Activated CD8-positive, alpha-beta memory T cell treated with anti-CD3 and anti-CD28 coated beads, Interleukin-2, amount 10 ng/mL, durations not matched to agents 7 days and 5 days (primary cell): ENCODE results near the gene GATA6. TPM values are rescaled to one million over a fixed set of nuclear protein-coding genes. Genes with fewer than 3 reads are reported as not detected.
"Not testable (repeated sequence)": the region's sequence is repeated elsewhere in the genome, so short reads cannot be mapped to it uniquely, and the experiment has no call there.

Source experiments
- ATAC-seq: fragments of 150-1000 bp; cut with Tn5 transposase; one replicate; pipeline ENCODE4 v1.10.0; 2021; ENCODE audit warnings: moderate library complexity
- CTCF ChIA-PET: fragments of 350-600 bp; sonication (Branson Sonifier 250); formaldehyde crosslinking; loops from one replicate; lab custom pipeline; 2021; ENCODE audit warnings: antibody characterized with exemption; lab: Charles Lee
- DNase-seq: peaks from one replicate; pipeline ENCODE4 v3.0.0-alpha.2; 2020
- H3K27ac Mint-ChIP-seq: one replicate; pipeline ENCODE4 v1.8.0; 2021; ENCODE audit warnings: mild to moderate bottlenecking, mixed read lengths
- H3K27me3 Mint-ChIP-seq: one replicate; pipeline ENCODE4 v1.8.0; 2021; ENCODE audit warnings: mixed read lengths
- H3K36me3 Mint-ChIP-seq: one replicate; pipeline ENCODE4 v1.8.0; 2021; ENCODE audit warnings: mild to moderate bottlenecking, mixed read lengths
- H3K4me1 Mint-ChIP-seq: one replicate; pipeline ENCODE4 v1.8.0; 2021; ENCODE audit warnings: mixed read lengths
- H3K4me3 Mint-ChIP-seq: one replicate; pipeline ENCODE4 v1.8.0; 2021; ENCODE audit warnings: mild to moderate bottlenecking, moderate library complexity, mixed read lengths
- H3K9me3 Mint-ChIP-seq: one replicate; pipeline ENCODE4 v1.8.0; 2022; ENCODE audit warnings: low read depth, mixed read lengths
- total RNA-seq, 2 experiments: library from RNA; stranded (reverse); gene quantifications; one replicate each; pipeline ENCODE4 v1.2.3, GENCODE V29; 2021

The GATA6 gene
- total RNA-seq, 2 experiments from 2014 or later = not detected

DNA sequence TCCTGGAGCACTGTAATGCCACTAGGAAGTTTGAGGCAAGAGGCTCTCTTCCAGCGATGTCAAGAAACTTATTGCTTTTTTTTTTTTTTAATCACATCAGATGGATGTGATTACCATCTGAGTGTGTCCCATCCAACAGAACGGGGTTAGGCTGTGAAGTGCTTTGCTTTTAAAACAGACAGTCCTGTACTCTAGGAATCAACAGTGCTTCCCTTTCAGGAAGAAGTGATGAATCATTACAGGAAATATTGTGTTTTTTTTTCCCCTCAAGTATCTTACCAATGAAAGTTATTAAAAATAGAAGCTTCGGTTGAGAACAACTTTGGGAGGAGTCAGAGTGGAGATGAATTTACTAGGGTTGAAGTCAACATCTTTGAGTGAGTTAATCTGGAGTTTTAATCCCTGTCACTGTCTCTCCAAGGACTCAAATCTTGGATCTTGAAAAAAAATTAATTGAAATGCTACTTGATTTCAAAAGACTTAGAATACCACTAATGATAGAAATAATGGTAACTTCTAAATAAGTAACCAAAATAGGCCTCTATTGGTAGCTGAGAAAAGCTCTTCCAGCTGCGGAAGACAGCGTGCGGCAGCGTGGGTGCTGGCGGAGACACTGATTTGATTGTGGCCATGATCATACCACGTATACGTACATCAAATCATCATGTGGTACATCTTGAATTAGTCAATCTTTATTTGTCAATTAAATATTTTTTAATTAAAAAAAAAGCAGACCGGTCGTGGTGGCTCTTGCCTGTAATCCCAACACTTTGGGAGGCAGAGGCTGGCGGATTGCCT lies 45.5 kb downstream of the GATA6 start:
- CTCF ChIA-PET = no interaction called here
- H3K27ac Mint-ChIP-seq = no peak overlapping the region
- H3K9me3 Mint-ChIP-seq = no peaks in the 10 kb centered on the region
- H3K4me1 Mint-ChIP-seq = peaks cover 7% of the 10 kb centered on the region
- ATAC-seq (no peak), DNase-seq (no peak)
- no peaks in the 10 kb centered on the region for H3K27me3 Mint-ChIP-seq
- no peak overlapping the region for H3K4me3 Mint-ChIP-seq
- H3K36me3 Mint-ChIP-seq = no peaks in the 10 kb centered on the region

DNA sequence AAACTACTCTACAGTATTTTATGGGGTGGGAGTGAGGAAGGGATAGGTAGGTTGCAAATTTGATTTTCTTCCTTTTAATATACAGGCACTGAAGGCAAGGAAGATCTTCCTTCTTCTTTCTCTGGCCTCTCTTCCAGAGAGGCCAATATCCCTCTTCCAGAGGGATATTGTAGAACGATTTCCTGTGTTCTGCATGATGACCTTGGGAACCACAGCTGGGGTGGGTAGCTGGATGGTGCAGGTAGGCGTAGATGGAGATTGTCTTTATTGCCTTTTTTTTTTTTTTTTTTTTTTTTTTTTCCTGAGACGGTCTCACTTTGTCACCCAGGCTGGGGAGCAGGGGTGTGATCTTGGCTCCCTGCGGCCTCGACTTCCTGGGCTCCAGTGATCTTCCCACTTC lies 49.4 kb downstream of the GATA6 start:
- DNase-seq (no peak), ATAC-seq (no peak)
- Mint-ChIP-seq H3K9me3 (no peaks in the 10 kb centered on the region), H3K27ac (no peak overlapping the region), H3K4me3 (no peak overlapping the region), H3K36me3 (no peaks in the 10 kb centered on the region), H3K4me1 (peaks cover 15% of the 10 kb centered on the region), H3K27me3 (no peaks in the 10 kb centered on the region)
- CTCF ChIA-PET = no interaction called here

DNA sequence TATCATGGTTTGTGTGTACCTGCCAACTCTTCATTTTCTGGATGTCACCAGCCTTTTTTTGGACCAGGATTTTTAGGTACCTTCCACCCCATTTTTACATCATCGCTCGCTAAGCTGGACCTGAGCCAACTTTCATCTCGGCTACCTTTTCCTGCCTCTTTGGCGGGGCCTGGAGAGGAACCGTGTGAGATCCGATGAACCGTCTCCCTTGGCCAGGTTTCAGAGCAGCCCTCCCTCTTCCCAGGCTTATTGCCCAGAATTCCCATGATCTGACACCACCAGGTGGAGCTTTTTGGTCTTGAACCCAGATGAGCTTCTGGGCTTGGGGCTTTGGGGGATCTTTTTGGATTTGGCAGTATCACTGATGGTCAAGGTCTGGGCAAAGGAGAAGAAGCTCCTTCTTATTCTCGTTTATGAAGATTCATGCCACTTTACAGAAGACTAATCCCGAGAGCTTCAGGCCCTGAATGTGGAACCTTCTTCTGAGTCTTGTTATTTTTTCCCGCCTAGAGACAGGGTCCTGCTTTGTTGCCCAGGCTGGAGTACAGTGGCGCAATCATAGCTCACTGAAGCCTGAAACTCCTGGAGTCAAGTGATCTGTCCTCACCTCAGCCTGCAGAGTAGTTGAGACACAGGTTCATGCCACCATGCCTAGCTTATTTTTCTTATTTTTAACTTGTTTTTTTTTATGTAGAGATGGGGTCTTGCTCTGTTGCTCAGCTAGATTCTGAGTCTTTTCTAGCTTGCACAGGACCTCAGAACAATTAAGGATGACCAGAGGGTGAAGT lies 50.4 kb downstream of the GATA6 start:
- no peaks in the 10 kb centered on the region for H3K27me3 Mint-ChIP-seq
- H3K36me3 Mint-ChIP-seq = no peaks in the 10 kb centered on the region
- no peak overlapping the region for H3K27ac Mint-ChIP-seq
- H3K4me1 Mint-ChIP-seq = peaks cover 12% of the 10 kb centered on the region
- H3K4me3 Mint-ChIP-seq = no peak overlapping the region
- DNase-seq = no peak
- H3K9me3 Mint-ChIP-seq = no peaks in the 10 kb centered on the region
- CTCF ChIA-PET = no interaction called here
- ATAC-seq = no peak

DNA sequence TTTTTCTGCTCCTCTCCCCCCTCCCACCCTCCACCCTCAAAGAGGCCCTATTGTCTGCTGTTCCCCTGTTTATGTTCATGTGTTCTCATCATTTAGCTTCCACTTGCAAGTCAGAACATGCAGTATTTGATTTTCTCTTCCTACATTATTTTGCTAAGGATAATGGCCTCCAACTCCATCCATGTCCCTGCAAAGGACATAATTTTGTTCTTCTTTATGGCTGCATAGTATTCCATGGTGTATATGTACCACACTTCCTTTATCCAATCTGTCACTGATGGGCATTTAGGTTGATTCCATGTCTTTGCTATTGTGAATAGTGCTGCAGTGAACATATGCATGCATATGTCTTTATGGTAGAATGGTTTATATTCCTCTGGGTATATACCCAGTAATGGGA lies 51.2 kb downstream of the GATA6 start:
- CTCF ChIA-PET, H3K4me3 Mint-ChIP-seq: not testable (repeated sequence)

GRCh38 chr18:22221350-22221749 lies 52.0 kb downstream of the GATA6 start:
- H3K9me3 Mint-ChIP-seq = no peaks in the 10 kb centered on the region
- peaks cover 8% of the 10 kb centered on the region for H3K4me1 Mint-ChIP-seq
- no peaks in the 10 kb centered on the region for H3K36me3 Mint-ChIP-seq
- H3K27ac Mint-ChIP-seq = no peak overlapping the region
- CTCF ChIA-PET = no interaction called here
- DNase-seq (no peak), ATAC-seq (no peak)
- no peak overlapping the region for H3K4me3 Mint-ChIP-seq
- H3K27me3 Mint-ChIP-seq = no peaks in the 10 kb centered on the region

More for the DNA sequence above, 51.2 kb downstream of the GATA6 start:
- not testable (repeated sequence) for H3K27ac Mint-ChIP-seq, H3K27me3 Mint-ChIP-seq, H3K9me3 Mint-ChIP-seq, H3K4me1 Mint-ChIP-seq, ATAC-seq, DNase-seq, H3K36me3 Mint-ChIP-seq

DNA sequence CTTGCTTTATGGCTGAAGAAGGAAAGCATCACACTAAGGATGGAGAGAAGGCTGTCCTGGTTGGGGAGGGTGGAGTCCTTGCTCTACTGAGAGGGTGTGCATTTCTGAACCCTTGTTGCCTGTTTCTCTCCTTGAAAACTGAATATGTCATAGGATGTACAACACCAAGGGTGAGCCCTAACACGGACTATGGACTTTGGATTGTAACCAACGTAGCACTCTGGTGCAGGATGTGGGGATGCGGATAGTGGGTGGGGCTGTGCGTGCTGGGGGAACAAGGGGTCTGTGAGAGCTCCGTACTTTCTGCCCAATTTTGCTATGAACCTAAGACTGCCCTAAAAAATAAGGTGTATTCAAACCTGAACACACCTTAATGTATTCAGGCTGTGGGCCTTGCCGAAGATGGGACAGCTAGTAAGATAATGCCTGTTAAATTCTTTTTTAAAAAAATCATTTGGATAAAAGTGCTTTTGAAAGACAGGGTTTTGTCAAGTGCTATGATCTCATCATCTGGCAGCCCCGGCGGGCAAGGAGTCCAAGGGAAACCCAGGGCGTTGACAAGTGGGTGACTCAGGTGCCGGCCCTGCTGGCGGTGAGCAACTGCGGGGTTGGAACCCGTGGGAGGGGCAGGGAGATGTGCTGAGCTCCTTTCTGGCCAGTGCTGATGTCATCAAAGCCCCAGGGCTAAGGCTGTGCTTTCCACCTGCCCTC lies 54.0 kb downstream of the GATA6 start:
- Mint-ChIP-seq H3K4me1 (peaks cover 8% of the 10 kb centered on the region), H3K36me3 (no peaks in the 10 kb centered on the region), H3K9me3 (no peaks in the 10 kb centered on the region), H3K27me3 (no peaks in the 10 kb centered on the region), H3K27ac (no peak overlapping the region), H3K4me3 (no peak overlapping the region)
- ATAC-seq (no peak), DNase-seq (no peak)
- CTCF ChIA-PET = no interaction called here

GRCh38 chr18:22223965-22224322 lies 54.6 kb downstream of the GATA6 start:
- Mint-ChIP-seq H3K27me3 (no peaks in the 10 kb centered on the region), H3K36me3 (no peaks in the 10 kb centered on the region), H3K27ac (no peak overlapping the region), H3K4me3 (no peak overlapping the region), H3K4me1 (peaks cover 8% of the 10 kb centered on the region), H3K9me3 (no peaks in the 10 kb centered on the region)
- CTCF ChIA-PET = no interaction called here
- ATAC-seq = no peak
- DNase-seq = no peak

- no peak for ATAC-seq
- no peaks in the 10 kb centered on the region for H3K36me3 Mint-ChIP-seq
- CTCF ChIA-PET = no interaction called here
- H3K9me3 Mint-ChIP-seq = no peaks in the 10 kb centered on the region
- peaks cover 8% of the 10 kb centered on the region for H3K4me1 Mint-ChIP-seq
- no peak overlapping the region for H3K27ac Mint-ChIP-seq
- no peak overlapping the region for H3K4me3 Mint-ChIP-seq
- H3K27me3 Mint-ChIP-seq = no peaks in the 10 kb centered on the region
- no peak for DNase-seq
Observed at GRCh38 chr18:22224339-22224738, 55.0 kb downstream of the GATA6 start.

DNA sequence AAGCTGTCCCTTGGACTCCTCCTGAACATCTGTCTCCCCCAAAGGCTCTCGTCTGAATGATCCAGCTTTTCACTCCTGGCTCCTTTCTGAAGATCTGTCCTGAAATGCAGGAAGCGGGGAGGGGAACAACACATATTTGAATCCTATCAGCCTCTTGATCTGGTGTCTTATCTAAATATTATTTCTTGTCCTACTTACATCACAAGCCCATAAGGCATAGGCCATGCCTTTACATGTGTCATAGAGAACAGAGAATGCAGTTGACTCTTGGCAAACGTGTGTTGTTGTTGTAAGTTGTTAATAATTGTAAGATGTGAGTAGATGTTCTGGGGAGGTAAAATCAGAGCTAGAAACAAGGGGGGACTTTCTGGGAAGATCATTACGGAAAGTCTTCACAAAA lies 57.4 kb downstream of the GATA6 start:
- no peak overlapping the region for H3K27ac Mint-ChIP-seq

DNA sequence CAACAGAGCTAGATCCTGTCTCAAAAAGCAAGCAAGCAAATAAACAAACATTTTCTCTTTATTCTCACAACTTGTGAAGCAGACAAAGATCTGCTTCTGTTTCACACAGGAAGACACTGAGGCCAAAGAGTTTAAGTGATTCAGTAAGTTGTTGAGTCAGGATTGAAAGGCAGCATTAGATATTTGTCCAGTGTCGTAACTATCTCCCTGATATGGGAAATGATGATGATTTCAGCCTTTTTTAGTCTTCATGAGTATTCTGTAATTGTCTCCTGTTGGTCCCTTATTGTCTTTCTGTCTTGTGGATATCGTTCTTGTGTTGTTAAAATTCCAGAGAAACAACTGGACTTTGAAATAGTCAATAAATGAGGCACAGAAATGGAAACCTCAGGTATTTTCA lies 59.6 kb downstream of the GATA6 start:
- no peak overlapping the region for H3K27ac Mint-ChIP-seq
- no peak for DNase-seq
- ATAC-seq = no peak
- no peaks in the 10 kb centered on the region for H3K4me1 Mint-ChIP-seq
- H3K36me3 Mint-ChIP-seq = no peaks in the 10 kb centered on the region
- H3K9me3 Mint-ChIP-seq = no peaks in the 10 kb centered on the region
- CTCF ChIA-PET = no interaction called here
- no peaks in the 10 kb centered on the region for H3K27me3 Mint-ChIP-seq
- H3K4me3 Mint-ChIP-seq = no peak overlapping the region

More for the DNA sequence above, 57.4 kb downstream of the GATA6 start:
- DNase-seq (no peak), ATAC-seq (no peak)
- no peaks in the 10 kb centered on the region for H3K9me3 Mint-ChIP-seq
- H3K36me3 Mint-ChIP-seq = no peaks in the 10 kb centered on the region
- CTCF ChIA-PET = no interaction called here
- H3K4me3 Mint-ChIP-seq = no peak overlapping the region
- H3K4me1 Mint-ChIP-seq = no peaks in the 10 kb centered on the region
- H3K27me3 Mint-ChIP-seq = no peaks in the 10 kb centered on the region

DNA sequence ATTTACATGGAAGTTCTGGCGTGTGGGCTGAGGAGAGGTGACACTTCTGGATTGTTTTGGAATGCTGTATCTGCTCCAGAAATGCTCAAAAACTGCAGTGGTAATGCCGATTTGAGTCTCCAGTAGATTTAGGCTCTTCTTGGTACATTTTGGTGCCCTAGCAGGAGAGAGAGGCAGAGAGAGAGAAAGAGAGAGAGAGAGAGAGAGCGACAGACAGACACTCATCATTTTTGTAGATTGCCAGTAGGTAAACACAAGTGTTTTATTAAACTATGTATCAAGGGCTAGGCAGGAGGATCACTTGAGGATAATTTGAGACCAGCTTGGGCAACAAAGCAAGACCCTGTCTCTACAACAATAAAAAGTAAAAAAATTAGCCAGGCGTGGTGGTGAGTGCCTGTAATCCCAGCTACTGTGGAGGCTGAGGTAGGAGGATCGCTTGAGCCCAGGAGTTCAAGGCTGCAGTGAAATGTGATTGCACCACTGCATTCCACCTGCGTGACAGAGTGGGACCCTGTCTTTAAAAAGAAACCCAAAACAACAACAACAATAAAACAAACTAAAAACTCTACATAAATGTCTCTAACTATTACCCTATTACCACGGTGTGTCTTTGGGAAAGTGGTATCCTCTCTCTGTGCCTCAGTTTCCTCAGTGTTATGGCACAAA lies 60.2 kb downstream of the GATA6 start:
- Mint-ChIP-seq H3K4me1 (no peaks in the 10 kb centered on the region), H3K4me3 (no peak overlapping the region), H3K36me3 (no peaks in the 10 kb centered on the region), H3K9me3 (no peaks in the 10 kb centered on the region), H3K27ac (no peak overlapping the region), H3K27me3 (no peaks in the 10 kb centered on the region)
- no peak for DNase-seq
- no peak for ATAC-seq
- CTCF ChIA-PET = no interaction called here

- H3K27me3 Mint-ChIP-seq = no peaks in the 10 kb centered on the region
- no peak for DNase-seq
- no peak for ATAC-seq
- H3K9me3 Mint-ChIP-seq = no peaks in the 10 kb centered on the region
- H3K4me1 Mint-ChIP-seq = no peaks in the 10 kb centered on the region
- H3K36me3 Mint-ChIP-seq = no peaks in the 10 kb centered on the region
- no peak overlapping the region for H3K4me3 Mint-ChIP-seq
- CTCF ChIA-PET = no interaction called here
- no peak overlapping the region for H3K27ac Mint-ChIP-seq
Observed at GRCh38 chr18:22230471-22230945, 61.1 kb downstream of the GATA6 start.

GRCh38 chr18:22233266-22233665 lies 63.9 kb downstream of the GATA6 start:
- Mint-ChIP-seq H3K4me3 (no peak overlapping the region), H3K27ac (no peak overlapping the region), H3K4me1 (peaks cover 2% of the 10 kb centered on the region), H3K9me3 (no peaks in the 10 kb centered on the region), H3K27me3 (no peaks in the 10 kb centered on the region), H3K36me3 (no peaks in the 10 kb centered on the region)
- DNase-seq (no peak), ATAC-seq (no peak)
- CTCF ChIA-PET = no interaction called here
